Muscle of leg (tissue), 11 donors: ENCODE measurements around the gene PTPRC. TPM values are rescaled to one million over a fixed set of nuclear protein-coding genes. Genes with fewer than 3 reads are reported as not detected.

ENCODE experiments used
- DNase-seq: peaks from one replicate; pipeline ENCODE4 v3.0.0; 2013
- H3K27ac ChIP-seq: one replicate; pipeline ENCODE4 v1.5.1; 2013; ENCODE audit warnings: mild to moderate bottlenecking, low read length, control low read depth
- H3K27me3 ChIP-seq: one replicate; pipeline ENCODE4 v1.6.1; 2013; ENCODE audit warnings: low read length; ENCODE audit not compliant: control insufficient read depth, insufficient read depth
- H3K36me3 ChIP-seq: one replicate; pipeline ENCODE4 v1.6.1; 2013; ENCODE audit warnings: low read length; ENCODE audit not compliant: control insufficient read depth, insufficient read depth
- H3K4me1 ChIP-seq: one replicate; pipeline ENCODE4 v1.6.1; 2013; ENCODE audit warnings: low read length; ENCODE audit not compliant: control insufficient read depth, insufficient read depth
- H3K4me3 ChIP-seq: one replicate; pipeline ENCODE4 v1.5.1; 2013; ENCODE audit warnings: low read length, control low read depth
- H3K9me3 ChIP-seq: replicated peaks from 2 replicates; pipeline ENCODE4 v1.6.1; 2013; ENCODE audit warnings: low read depth, low read length; ENCODE audit not compliant: control insufficient read depth
- WGBS: methylation state at CpG from one replicate; pipeline ENCODE4 v1.1.5; 2013; ENCODE audit warnings: missing lambda C conversion rate; ENCODE audit not compliant: insufficient coverage; 5-methylcytosine and 5-hydroxymethylcytosine counted together
- polyA plus RNA-seq, 8 donors: library from polyadenylated mRNA; unstranded; fragments of 120-200 nt; gene quantifications; one replicate each; pipeline versions ENCODE4 v1.2.1 to v1.2.3, GENCODE V29; 2013; ENCODE audit warnings: inconsistent platforms in 1 of 8, low replicate concordance in 1 of 8; ENCODE audit not compliant: insufficient read length in 8 of 8, insufficient read depth in 1 of 8
- total RNA-seq: library from RNA; stranded (reverse); fragments of 120-200 nt; gene quantifications from one replicate; pipeline ENCODE4 v1.2.4, GENCODE V29; 2013

PTPRC gene
- total and polyA plus RNA-seq, 9 donors, result 3.4 to 5.8 (median 4.7) TPM

DNA sequence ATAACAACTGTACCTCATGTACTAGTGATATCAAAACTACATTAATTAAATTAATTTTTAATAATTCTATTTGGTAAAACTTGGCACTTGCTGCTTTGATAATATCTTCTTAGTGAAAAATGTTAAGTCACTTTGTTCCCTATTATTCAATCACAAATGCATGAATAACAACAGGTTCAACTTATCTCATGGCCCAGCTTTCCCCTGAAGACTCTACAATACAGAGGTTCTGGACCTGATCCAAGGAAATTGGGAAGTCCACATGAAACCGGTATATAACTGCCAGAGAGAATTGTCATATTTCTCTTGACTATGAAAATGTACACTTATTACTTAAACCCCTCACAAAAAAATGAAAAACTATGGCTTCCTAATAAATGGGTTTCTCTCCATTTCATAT is 33.9 kb upstream of the PTPRC start:
- H3K4me3 ChIP-seq, result no peak overlapping the region
- no peak overlapping the region for H3K27ac ChIP-seq
- WGBS, result no CpG with 5 or more reads among the region's 1 CpG
- no peaks in the 10 kb centered on the region for H3K9me3 ChIP-seq
- no peaks in the 10 kb centered on the region for H3K4me1 ChIP-seq
- no peaks in the 10 kb centered on the region for H3K36me3 ChIP-seq
- peak; percentile 26 for DNase-seq
- no peaks in the 10 kb centered on the region for H3K27me3 ChIP-seq

- no peak overlapping the region for H3K4me3 ChIP-seq
- no peaks in the 10 kb centered on the region for H3K36me3 ChIP-seq
- H3K9me3 ChIP-seq, result no peaks in the 10 kb centered on the region
- H3K4me1 ChIP-seq, result no peaks in the 10 kb centered on the region
- no peaks in the 10 kb centered on the region for H3K27me3 ChIP-seq
- WGBS, result no CpG with 5 or more reads among the region's 4 CpGs
- no peak for DNase-seq
- no peak overlapping the region for H3K27ac ChIP-seq
Observed at GRCh38 chr1:198605406-198605805, 33.4 kb upstream of the PTPRC start.

- WGBS, result 70% methylated on average over 2 of the region's 3 CpGs
- H3K4me3 ChIP-seq, result no peak overlapping the region
Observed at GRCh38 chr1:198606020-198606438, 32.8 kb upstream of the PTPRC start.

GRCh38 chr1:198607714-198608113 is 31.1 kb upstream of the PTPRC start:
- Histone ChIP-seq H3K4me1 (no peaks in the 10 kb centered on the region), H3K27ac (no peak overlapping the region), H3K36me3 (no peaks in the 10 kb centered on the region), H3K9me3 (no peaks in the 10 kb centered on the region), H3K27me3 (no peaks in the 10 kb centered on the region), H3K4me3 (no peak overlapping the region)
- DNase-seq, result no peak
- no CpG with 5 or more reads among the region's 2 CpGs for WGBS

More at GRCh38 chr1:198606020-198606438, 32.8 kb upstream of the PTPRC start:
- Histone ChIP-seq H3K27ac (no peak overlapping the region), H3K36me3 (no peaks in the 10 kb centered on the region), H3K9me3 (no peaks in the 10 kb centered on the region), H3K27me3 (no peaks in the 10 kb centered on the region), H3K4me1 (no peaks in the 10 kb centered on the region)
- no peak for DNase-seq

- Histone ChIP-seq H3K4me3 (no peak overlapping the region), H3K4me1 (no peaks in the 10 kb centered on the region), H3K27me3 (no peaks in the 10 kb centered on the region), H3K27ac (no peak overlapping the region), H3K9me3 (no peaks in the 10 kb centered on the region), H3K36me3 (no peaks in the 10 kb centered on the region)
- WGBS, result no CpG with 5 or more reads among the region's 1 CpG
- DNase-seq, result no peak
Observed at GRCh38 chr1:198610362-198610761, 28.5 kb upstream of the PTPRC start.

GRCh38 chr1:198611219-198611618 is 27.6 kb upstream of the PTPRC start:
- WGBS, result 70% methylated on average over 3 of the region's 5 CpGs
- Histone ChIP-seq H3K4me1 (no peaks in the 10 kb centered on the region), H3K4me3 (no peak overlapping the region), H3K36me3 (no peaks in the 10 kb centered on the region), H3K27me3 (no peaks in the 10 kb centered on the region), H3K9me3 (no peaks in the 10 kb centered on the region), H3K27ac (no peak overlapping the region)
- no peak for DNase-seq

DNA sequence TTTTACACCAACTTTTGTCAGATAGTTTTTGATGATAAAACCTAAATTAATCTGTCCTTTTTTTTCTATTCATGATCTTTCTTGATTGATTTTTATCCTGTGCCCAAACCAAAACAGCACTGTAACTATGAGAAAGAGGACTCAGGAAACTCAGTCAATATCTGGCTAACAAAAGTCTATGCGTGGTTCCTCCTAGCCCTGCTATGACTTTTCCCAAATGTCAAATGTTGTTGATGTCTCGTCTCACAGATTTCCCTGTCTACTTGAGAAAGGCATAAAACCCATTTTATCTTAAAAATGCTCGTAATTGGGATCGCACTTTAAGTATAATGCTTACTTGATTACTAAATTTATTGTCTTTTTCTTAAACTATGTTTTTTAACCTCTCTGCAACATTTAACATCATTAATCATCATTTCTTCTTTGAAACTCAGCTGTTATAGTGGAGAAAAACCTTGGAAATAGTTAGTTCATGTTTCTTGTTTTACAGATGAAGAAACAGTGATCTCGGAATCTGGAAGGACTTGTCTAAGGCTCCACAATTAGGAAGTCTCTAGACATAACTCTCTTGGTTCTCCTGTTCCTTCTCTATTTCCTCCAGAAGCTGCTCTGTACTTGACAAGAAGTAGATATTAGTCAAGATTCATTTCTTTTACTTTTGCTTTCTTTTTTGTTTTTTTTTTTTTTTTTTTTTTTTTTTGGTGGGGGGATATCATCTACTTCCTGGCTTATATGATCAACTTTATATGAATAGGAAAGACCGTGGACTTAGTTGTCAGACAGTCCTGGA is 26.2 kb upstream of the PTPRC start:
- no CpG with 5 or more reads among the region's 6 CpGs for WGBS
- H3K4me1 ChIP-seq, result no peaks in the 10 kb centered on the region
- H3K27me3 ChIP-seq, result no peaks in the 10 kb centered on the region
- H3K36me3 ChIP-seq, result no peaks in the 10 kb centered on the region
- DNase-seq, result no peak
- no peak overlapping the region for H3K4me3 ChIP-seq
- no peaks in the 10 kb centered on the region for H3K9me3 ChIP-seq
- H3K27ac ChIP-seq, result no peak overlapping the region

DNA sequence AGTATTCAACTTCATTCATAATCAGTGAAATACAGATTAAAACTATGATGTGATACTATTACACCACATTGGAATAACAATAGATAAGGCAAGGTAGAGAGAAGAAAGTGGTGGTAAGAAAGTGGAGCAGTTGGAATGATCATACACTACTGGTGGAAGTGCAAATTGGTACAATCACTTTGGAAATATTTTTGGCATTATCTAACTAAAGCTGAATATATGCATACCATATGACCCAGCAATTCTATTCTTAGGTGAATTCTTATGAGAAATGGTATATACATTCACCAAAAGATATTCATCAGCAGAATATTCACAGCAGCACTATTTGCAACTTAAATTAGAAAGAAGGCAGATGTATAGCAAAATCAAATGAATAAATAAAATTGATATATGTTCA is 21.4 kb upstream of the PTPRC start:
- no peaks in the 10 kb centered on the region for H3K27me3 ChIP-seq
- no peaks in the 10 kb centered on the region for H3K9me3 ChIP-seq
- H3K4me1 ChIP-seq, result no peaks in the 10 kb centered on the region
- H3K27ac ChIP-seq, result no peak overlapping the region
- no peaks in the 10 kb centered on the region for H3K36me3 ChIP-seq
- no peak overlapping the region for H3K4me3 ChIP-seq
- no peak for DNase-seq

DNA sequence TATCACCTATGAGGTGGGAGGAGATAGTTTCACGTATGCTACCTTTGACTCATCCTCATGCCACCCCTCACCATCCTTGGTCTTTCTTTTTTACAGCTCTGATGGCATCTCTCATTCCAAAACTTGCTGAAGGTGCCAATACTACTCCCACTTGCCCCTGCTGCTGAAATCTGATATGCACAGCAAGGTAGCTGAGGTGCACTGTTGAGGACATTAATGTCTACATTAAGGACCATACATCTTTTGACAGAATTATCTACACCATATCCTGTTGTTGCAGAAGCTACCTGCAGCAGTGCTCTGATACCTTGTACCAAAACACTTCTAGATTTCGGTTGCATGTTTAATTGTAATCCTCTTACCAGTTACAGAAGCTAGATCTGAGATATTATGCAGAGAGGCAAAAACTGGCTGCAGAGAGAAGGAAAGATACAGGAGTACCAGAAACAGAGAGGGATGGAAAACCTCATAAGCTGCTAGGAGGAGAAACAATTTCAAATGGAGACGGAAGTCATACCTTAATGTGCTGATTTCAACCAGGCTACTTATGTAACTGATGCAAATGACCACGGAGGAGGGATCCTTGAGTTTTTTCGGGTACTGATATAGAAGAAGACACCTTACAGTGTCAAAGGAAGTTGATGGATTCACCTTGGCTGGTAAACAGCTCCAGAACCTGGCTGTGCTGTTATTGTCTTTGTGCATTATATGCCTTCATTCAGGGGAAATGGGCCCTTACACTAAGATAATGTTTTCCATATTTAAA is 19.3 kb upstream of the PTPRC start:
- H3K36me3 ChIP-seq, result no peaks in the 10 kb centered on the region
- no peaks in the 10 kb centered on the region for H3K4me1 ChIP-seq
- no peaks in the 10 kb centered on the region for H3K9me3 ChIP-seq
- DNase-seq, result no peak
- no peaks in the 10 kb centered on the region for H3K27me3 ChIP-seq
- no peak overlapping the region for H3K27ac ChIP-seq
- WGBS, result 87% methylated on average over 3 of the region's 5 CpGs
- no peak overlapping the region for H3K4me3 ChIP-seq

DNA sequence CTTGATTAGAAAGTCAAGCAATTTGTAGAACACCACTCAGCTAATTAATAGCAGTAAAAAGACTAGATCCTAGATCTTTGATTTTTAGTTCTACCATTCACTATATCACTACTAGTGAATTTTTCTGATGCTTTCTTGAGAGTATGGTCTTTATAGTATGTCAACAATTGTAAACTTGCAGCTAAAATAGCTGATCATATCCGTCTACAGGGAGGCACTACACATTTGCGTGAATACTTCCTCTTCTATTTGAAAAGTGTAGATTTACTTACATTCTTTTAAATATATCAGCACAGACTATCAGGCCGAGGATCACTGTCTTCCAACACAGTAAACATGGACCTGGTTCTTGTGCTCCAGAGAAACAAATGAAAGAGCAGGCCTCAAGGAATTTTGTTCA is 18.6 kb upstream of the PTPRC start:
- Histone ChIP-seq H3K27ac (no peak overlapping the region), H3K27me3 (no peaks in the 10 kb centered on the region), H3K9me3 (no peaks in the 10 kb centered on the region), H3K4me3 (no peak overlapping the region), H3K36me3 (no peaks in the 10 kb centered on the region), H3K4me1 (no peaks in the 10 kb centered on the region)
- no peak for DNase-seq
- WGBS, result no CpG with 5 or more reads among the region's 3 CpGs
